HG03060 (cell line): ENCODE data around the gene PMEL.

Experiments
- ATAC-seq: cut with Tn5 transposase; IDR thresholded peaks from one replicate; pipeline ENCODE4 v1.9.1; 2021; ENCODE audit warnings: low read depth, moderate number of reproducible peaks; ENCODE audit not compliant: unreplicated experiment

PMEL gene

GRCh38 chr12:55946553-55946952 is 19.3 kb downstream of the PMEL start:
- ATAC-seq = no peak

- no peak for ATAC-seq
Measured at GRCh38 chr12:55942577-55943136, 23.2 kb downstream of the PMEL start.

- no peak for ATAC-seq
Measured at GRCh38 chr12:55942055-55942454, 23.8 kb downstream of the PMEL start.

- peak; percentile 92 for ATAC-seq
Measured at GRCh38 chr12:55940065-55940732, 25.6 kb downstream of the PMEL start.

GRCh38 chr12:55938826-55939501 is 26.9 kb downstream of the PMEL start:
- ATAC-seq = no peak

GRCh38 chr12:55937981-55938380 is 27.9 kb downstream of the PMEL start:
- no peak for ATAC-seq

GRCh38 chr12:55935738-55936151 is 30.1 kb downstream of the PMEL start:
- no peak for ATAC-seq

GRCh38 chr12:55934773-55935172 is 31.1 kb downstream of the PMEL start:
- no peak for ATAC-seq

- ATAC-seq = no peak
Measured at GRCh38 chr12:55933799-55934742, 31.8 kb downstream of the PMEL start.

- no peak for ATAC-seq
Measured at GRCh38 chr12:55933169-55933798, 32.6 kb downstream of the PMEL start.

- no peak for ATAC-seq
Measured at GRCh38 chr12:55932551-55932910, 33.3 kb downstream of the PMEL start.

- no peak for ATAC-seq
Measured at GRCh38 chr12:55931780-55932550, 33.9 kb downstream of the PMEL start.

GRCh38 chr12:55931317-55931779 is 34.5 kb downstream of the PMEL start:
- ATAC-seq = no peak

GRCh38 chr12:55930771-55931316 is 35.0 kb downstream of the PMEL start, which contains the start of gene DGKA:
DGKA (plus strand) TSS chr12:55931162; CDS start chr12:55936504, 5,342 bp downstream.
- no peak for ATAC-seq

- ATAC-seq = no peak
Measured at GRCh38 chr12:55929306-55929791, 36.5 kb downstream of the PMEL start.

- peak; percentile 36 for ATAC-seq
Measured at GRCh38 chr12:55927588-55928502, 38.0 kb downstream of the PMEL start, which contains the start of gene PYM1. PYM1 (minus strand) TSS chr12:55927894; CDS start chr12:55927761, 133 bp downstream.

GRCh38 chr12:55926738-55927587 is 38.9 kb downstream of the PMEL start:
- no peak for ATAC-seq
